GM19238 (cell line): Measurements from ENCODE around the gene SP110.
"Not testable (repeated sequence)": the region's sequence is repeated elsewhere in the genome, so short reads cannot be mapped to it uniquely, and the experiment has no call there.

Experiments
- DNase-seq: peaks from one replicate; pipeline ENCODE4 v3.0.0; 2011; ENCODE audit warnings: low spot score; ENCODE audit not compliant: insufficient read length

SP110 gene

GRCh38 chr2:230219419-230220331 lies at the start of gene SP110:
SP110 (minus strand) TSS chr2:230219984; CDS start chr2:230216927, 3,057 bp downstream.
- peak; percentile 47 for DNase-seq

- DNase-seq: no peak
Measured at GRCh38 chr2:230268606-230269243, 48.9 kb upstream of the SP110 start.

GRCh38 chr2:230267556-230267955 lies 47.8 kb upstream of the SP110 start:
- DNase-seq: no peak

- no peak for DNase-seq
Measured at GRCh38 chr2:230267059-230267458, 47.3 kb upstream of the SP110 start.

- no peak for DNase-seq
Measured at GRCh38 chr2:230266638-230267037, 46.9 kb upstream of the SP110 start.

- DNase-seq: not testable (repeated sequence)
Measured at GRCh38 chr2:230264945-230265344, 45.2 kb upstream of the SP110 start.

- no peak for DNase-seq
Measured at GRCh38 chr2:230262246-230262645, 42.5 kb upstream of the SP110 start.

GRCh38 chr2:230258483-230258882 lies 38.7 kb upstream of the SP110 start:
- DNase-seq: no peak

GRCh38 chr2:230256733-230257332 lies 37.0 kb upstream of the SP110 start:
- no peak for DNase-seq

GRCh38 chr2:230254152-230254881 lies 34.5 kb upstream of the SP110 start:
- no peak for DNase-seq

GRCh38 chr2:230250231-230250630 lies 30.4 kb upstream of the SP110 start:
- DNase-seq: no peak

- DNase-seq: no peak
Measured at GRCh38 chr2:230246206-230246605, 26.4 kb upstream of the SP110 start.

GRCh38 chr2:230244211-230244610 lies 24.4 kb upstream of the SP110 start:
- no peak for DNase-seq

GRCh38 chr2:230234845-230235244 lies 15.1 kb upstream of the SP110 start:
- no peak for DNase-seq

GRCh38 chr2:230234122-230234722 lies 14.4 kb upstream of the SP110 start:
- DNase-seq: no peak

GRCh38 chr2:230231251-230231650 lies 11.5 kb upstream of the SP110 start:
- DNase-seq: no peak

GRCh38 chr2:230230496-230231200 lies 10.9 kb upstream of the SP110 start:
- DNase-seq: no peak

- DNase-seq: no peak
Measured at GRCh38 chr2:230230087-230230486, 10.3 kb upstream of the SP110 start.

- DNase-seq: no peak
Measured at GRCh38 chr2:230227216-230227615, 7.4 kb upstream of the SP110 start.

- no peak for DNase-seq
Measured at GRCh38 chr2:230226051-230226551, 6.3 kb upstream of the SP110 start.
